ENCODE results near the gene TBXA2R. TPM values are rescaled to one million over a fixed set of nuclear protein-coding genes. Genes with fewer than 3 reads are reported as not detected.

Gene TBXA2R
- total RNA-seq, 1 donor from 2014 or later = 0.39 TPM

DNA sequence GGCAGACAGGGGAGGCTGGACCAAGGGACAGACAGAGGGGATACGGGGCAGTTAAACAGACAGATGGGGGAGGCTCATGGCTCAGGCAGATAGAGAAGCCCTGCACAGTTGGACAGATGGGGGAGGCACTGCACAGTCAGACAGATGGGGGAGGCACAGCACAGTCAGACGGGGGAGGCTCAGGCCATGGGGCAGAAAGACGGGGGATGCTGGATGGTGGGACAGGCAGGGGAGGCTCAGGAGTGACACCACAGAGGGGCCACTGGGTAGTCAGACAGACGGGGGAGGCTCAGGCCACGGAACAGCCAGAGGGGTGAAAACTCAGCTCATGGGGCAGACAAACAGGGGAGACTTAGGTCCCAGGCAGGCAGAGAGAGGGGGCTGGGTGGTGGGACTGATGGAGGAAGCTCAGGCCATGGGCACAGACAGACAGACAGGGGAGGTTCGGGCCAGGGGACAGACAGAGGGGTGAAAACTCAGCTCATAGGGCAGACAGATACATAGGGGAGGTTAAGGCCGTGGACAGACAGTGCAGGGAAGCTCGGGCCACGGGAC is 50.2 kb downstream of the TBXA2R start:
- H3K27ac Mint-ChIP-seq (ENCODE audit: unreplicated experiment) = peak overlapping the region; percentile 85
- H3K4me3 Mint-ChIP-seq (ENCODE audit: unreplicated experiment) = peak overlapping the region; percentile 99
- TF ChIP-seq EZH2 (IDR thresholded peaks at IDR 0.05; ENCODE audit: insufficient read depth, low read length) (no peak), CTCF (IDR thresholded peaks at IDR 0.05; ENCODE audit: insufficient read depth, low read depth, low read length) (no peak)
- H3K27me3 Mint-ChIP-seq (ENCODE audit: low read depth, unreplicated experiment) = no peaks in the 10 kb centered on the region
- peak overlapping the region; percentile 98 for H3K4me2 ChIP-seq (ENCODE audit: low read length)
- no peaks in the 10 kb centered on the region for H3K36me3 ChIP-seq (ENCODE audit: insufficient read depth, low read length)
- H3K4me3 ChIP-seq (ENCODE audit: insufficient read depth, low read depth, low read length) = peak overlapping the region; percentile 89
- H3K27ac ChIP-seq (ENCODE audit: low read depth, low read length) = peak overlapping the region; percentile 53
- peaks cover 11% of the 10 kb centered on the region for H3K36me3 Mint-ChIP-seq (ENCODE audit: low read depth, unreplicated experiment)
- peak overlapping the region; percentile 87 for H3K9ac ChIP-seq (ENCODE audit: low read length)
- no peak for DNase-seq (ENCODE audit: low read depth)
- H3K27me3 ChIP-seq (ENCODE audit: insufficient read depth, low read length) = no peaks in the 10 kb centered on the region
- peaks cover 50% of the 10 kb centered on the region for H3K79me2 ChIP-seq (ENCODE audit: insufficient read depth, low read length)
- no peak for FAIRE-seq
- H3K4me1 ChIP-seq (ENCODE audit: insufficient read depth, low read length) = peaks cover 28% of the 10 kb centered on the region
- peaks cover 43% of the 10 kb centered on the region for H4K20me1 ChIP-seq (ENCODE audit: insufficient read depth, low read length)
- H3K9me3 Mint-ChIP-seq (ENCODE audit: unreplicated experiment) = no peaks in the 10 kb centered on the region
- no peaks in the 10 kb centered on the region for H3K9me3 ChIP-seq (ENCODE audit: insufficient read depth, low read depth, low read length)
- peak overlapping the region; percentile 13 for H2AFZ ChIP-seq (ENCODE audit: low read depth, low read length)
- peaks cover 25% of the 10 kb centered on the region for H3K4me1 Mint-ChIP-seq (ENCODE audit: low read depth, unreplicated experiment)

GRCh38 chr19:3555653-3556422 is 50.8 kb downstream of the TBXA2R start:
- Histone ChIP-seq H3K9ac (ENCODE audit: low read length) (peak overlapping the region; percentile 87), H3K27ac (ENCODE audit: low read depth, low read length) (no peak overlapping the region), H2AFZ (ENCODE audit: low read depth, low read length) (no peak overlapping the region), H3K4me1 (ENCODE audit: insufficient read depth, low read length) (peaks cover 28% of the 10 kb centered on the region), H3K27me3 (ENCODE audit: insufficient read depth, low read length) (no peaks in the 10 kb centered on the region), H4K20me1 (ENCODE audit: insufficient read depth, low read length) (peaks cover 50% of the 10 kb centered on the region), H3K79me2 (ENCODE audit: insufficient read depth, low read length) (peaks cover 57% of the 10 kb centered on the region), H3K4me2 (ENCODE audit: low read length) (peak overlapping the region; percentile 98), H3K9me3 (ENCODE audit: insufficient read depth, low read depth, low read length) (no peaks in the 10 kb centered on the region), H3K36me3 (ENCODE audit: insufficient read depth, low read length) (no peaks in the 10 kb centered on the region), H3K4me3 (ENCODE audit: insufficient read depth, low read depth, low read length) (peak overlapping the region; percentile 89)
- TF ChIP-seq CTCF (IDR thresholded peaks at IDR 0.05; ENCODE audit: insufficient read depth, low read depth, low read length) (no peak), EZH2 (IDR thresholded peaks at IDR 0.05; ENCODE audit: insufficient read depth, low read length) (no peak)
- H3K9me3 Mint-ChIP-seq (ENCODE audit: unreplicated experiment) = no peaks in the 10 kb centered on the region
- FAIRE-seq (no peak), DNase-seq (ENCODE audit: low read depth) (no peak)
- peaks cover 13% of the 10 kb centered on the region for H3K36me3 Mint-ChIP-seq (ENCODE audit: low read depth, unreplicated experiment)
- H3K4me3 Mint-ChIP-seq (ENCODE audit: unreplicated experiment) = peak overlapping the region; percentile 99
- peak overlapping the region; percentile 85 for H3K27ac Mint-ChIP-seq (ENCODE audit: unreplicated experiment)
- no peaks in the 10 kb centered on the region for H3K27me3 Mint-ChIP-seq (ENCODE audit: low read depth, unreplicated experiment)
- peaks cover 25% of the 10 kb centered on the region for H3K4me1 Mint-ChIP-seq (ENCODE audit: low read depth, unreplicated experiment)

Data from astrocyte (in vitro differentiated cells and primary cell).